ENCODE measurements around the gene KCNA10.

Gene KCNA10

GRCh38 chr1:110557481-110557880, 38.5 kb upstream of the KCNA10 start:
- ChIA-PET CTCF (interaction anchor here (0.9 kb wide), 1 partner anchor 62 kb away, joined by 3 read pairs; no protein-coding TSS in a partner anchor), POLR2A (interaction anchor here (1.0 kb wide), 1 partner anchor 24 kb away, joined by 3 read pairs; no protein-coding TSS in a partner anchor)
- TF ChIP-seq ZNF384 (IDR thresholded peaks at IDR 0.05) = no peak
- TF ChIP-seq FOXK2 (IDR thresholded peaks at IDR 0.05) = no peak
- no peak for TF ChIP-seq TARDBP (IDR thresholded peaks at IDR 0.05)
- no peak for TF ChIP-seq CTBP1 (IDR thresholded peaks at IDR 0.05; ENCODE audit: borderline replicate concordance)
- no peak for TF ChIP-seq L3MBTL2 (conservative IDR thresholded peaks at IDR 0.05)
- TF ChIP-seq SUZ12 (IDR thresholded peaks at IDR 0.05) = no peak
- TF ChIP-seq SP1 (IDR thresholded peaks at IDR 0.05) = no peak
- TF ChIP-seq NFRKB (IDR thresholded peaks at IDR 0.05) = no peak
- TF ChIP-seq ELF4 (IDR thresholded peaks at IDR 0.05) = no peak
- no peak for TF ChIP-seq FOXA1 (IDR thresholded peaks at IDR 0.05)
- TF ChIP-seq BHLHE40 (IDR thresholded peaks at IDR 0.05; ENCODE audit: borderline replicate concordance) = no peak
- TF ChIP-seq PKNOX1 (IDR thresholded peaks at IDR 0.05) = no peak
- TF ChIP-seq HDGF (IDR thresholded peaks at IDR 0.05; ENCODE audit: borderline replicate concordance) = no peak
- no peak for TF ChIP-seq FOXM1 (IDR thresholded peaks at IDR 0.05; ENCODE audit: borderline replicate concordance)
- TF ChIP-seq LEF1 (IDR thresholded peaks at IDR 0.05; ENCODE audit: borderline replicate concordance) = no peak
- DNase-seq (ENCODE audit: extremely low spot score) = no peak

- POLR2A ChIA-PET = no interaction called here
- DNase-seq (ENCODE audit: extremely low spot score) = no peak
- TF ChIP-seq ARNT (IDR thresholded peaks at IDR 0.05) (no peak), SP1 (IDR thresholded peaks at IDR 0.05) (no peak), FOXM1 (IDR thresholded peaks at IDR 0.05; ENCODE audit: borderline replicate concordance) (no peak), ELF4 (IDR thresholded peaks at IDR 0.05) (no peak), CTBP1 (IDR thresholded peaks at IDR 0.05; ENCODE audit: borderline replicate concordance) (no peak), HDGF (IDR thresholded peaks at IDR 0.05; ENCODE audit: borderline replicate concordance) (no peak), TARDBP (IDR thresholded peaks at IDR 0.05) (no peak), SUZ12 (IDR thresholded peaks at IDR 0.05) (no peak), ZNF384 (IDR thresholded peaks at IDR 0.05) (no peak), FOXK2 (IDR thresholded peaks at IDR 0.05) (no peak), NFRKB (IDR thresholded peaks at IDR 0.05) (no peak), BHLHE40 (IDR thresholded peaks at IDR 0.05; ENCODE audit: borderline replicate concordance) (no peak), FOXA1 (IDR thresholded peaks at IDR 0.05) (no peak), PKNOX1 (IDR thresholded peaks at IDR 0.05) (no peak), L3MBTL2 (conservative IDR thresholded peaks at IDR 0.05) (no peak), LEF1 (IDR thresholded peaks at IDR 0.05; ENCODE audit: borderline replicate concordance) (no peak)
- CTCF ChIA-PET = interaction anchor here (0.9 to 2.7 kb wide), 3 partner anchors 17 to 61 kb away, joined by 3 to 6 read pairs (median 3); partner anchors contain the start of gene KCNA2
Measured at GRCh38 chr1:110556471-110556807, 37.5 kb upstream of the KCNA10 start.

- no peak for TF ChIP-seq TARDBP (IDR thresholded peaks at IDR 0.05)
- no peak for TF ChIP-seq CTBP1 (IDR thresholded peaks at IDR 0.05; ENCODE audit: borderline replicate concordance)
- TF ChIP-seq ARNT (IDR thresholded peaks at IDR 0.05) = no peak
- TF ChIP-seq NFRKB (IDR thresholded peaks at IDR 0.05) = no peak
- TF ChIP-seq ZNF384 (IDR thresholded peaks at IDR 0.05) = no peak
- TF ChIP-seq L3MBTL2 (conservative IDR thresholded peaks at IDR 0.05) = no peak
- no peak for TF ChIP-seq ELF4 (IDR thresholded peaks at IDR 0.05)
- no peak for TF ChIP-seq FOXM1 (IDR thresholded peaks at IDR 0.05; ENCODE audit: borderline replicate concordance)
- TF ChIP-seq HDGF (IDR thresholded peaks at IDR 0.05; ENCODE audit: borderline replicate concordance) = no peak
- no peak for TF ChIP-seq SUZ12 (IDR thresholded peaks at IDR 0.05)
- no peak for TF ChIP-seq SP1 (IDR thresholded peaks at IDR 0.05)
- TF ChIP-seq FOXK2 (IDR thresholded peaks at IDR 0.05) = no peak
- TF ChIP-seq FOXA1 (IDR thresholded peaks at IDR 0.05) = no peak
- no peak for TF ChIP-seq PKNOX1 (IDR thresholded peaks at IDR 0.05)
- no peak for TF ChIP-seq LEF1 (IDR thresholded peaks at IDR 0.05; ENCODE audit: borderline replicate concordance)
- TF ChIP-seq BHLHE40 (IDR thresholded peaks at IDR 0.05; ENCODE audit: borderline replicate concordance) = no peak
- ChIA-PET POLR2A (no interaction called here), CTCF (interaction anchor here (1.1 to 2.7 kb wide), 4 partner anchors 17 to 50 kb away, joined by 3 to 6 read pairs (median 3); partner anchors contain the start of gene KCNA2)
- DNase-seq (ENCODE audit: extremely low spot score) = no peak
Measured at GRCh38 chr1:110555807-110556470, 37.0 kb upstream of the KCNA10 start.

- no peak for TF ChIP-seq FOXA1 (IDR thresholded peaks at IDR 0.05)
- TF ChIP-seq ARNT (IDR thresholded peaks at IDR 0.05) = no peak
- no peak for TF ChIP-seq TARDBP (IDR thresholded peaks at IDR 0.05)
- no peak for TF ChIP-seq BHLHE40 (IDR thresholded peaks at IDR 0.05; ENCODE audit: borderline replicate concordance)
- no peak for TF ChIP-seq LEF1 (IDR thresholded peaks at IDR 0.05; ENCODE audit: borderline replicate concordance)
- no peak for TF ChIP-seq ELF4 (IDR thresholded peaks at IDR 0.05)
- no peak for TF ChIP-seq NFRKB (IDR thresholded peaks at IDR 0.05)
- TF ChIP-seq SP1 (IDR thresholded peaks at IDR 0.05) = no peak
- TF ChIP-seq CTBP1 (IDR thresholded peaks at IDR 0.05; ENCODE audit: borderline replicate concordance) = no peak
- no peak for TF ChIP-seq SUZ12 (IDR thresholded peaks at IDR 0.05)
- no peak for TF ChIP-seq FOXK2 (IDR thresholded peaks at IDR 0.05)
- no peak for TF ChIP-seq FOXM1 (IDR thresholded peaks at IDR 0.05; ENCODE audit: borderline replicate concordance)
- TF ChIP-seq L3MBTL2 (conservative IDR thresholded peaks at IDR 0.05) = no peak
- TF ChIP-seq PKNOX1 (IDR thresholded peaks at IDR 0.05) = no peak
- TF ChIP-seq ZNF384 (IDR thresholded peaks at IDR 0.05) = no peak
- CTCF ChIA-PET = interaction anchor here (1.1 to 2.7 kb wide), 4 partner anchors 16 to 51 kb away, joined by 3 to 6 read pairs (median 3); partner anchors contain the start of gene KCNA2
- peak; percentile 56 for DNase-seq (ENCODE audit: extremely low spot score)
- POLR2A ChIA-PET = no interaction called here
Measured at GRCh38 chr1:110554871-110555801, 36.2 kb upstream of the KCNA10 start.
